ENCODE results near the gene ZNF821.

DNA sequence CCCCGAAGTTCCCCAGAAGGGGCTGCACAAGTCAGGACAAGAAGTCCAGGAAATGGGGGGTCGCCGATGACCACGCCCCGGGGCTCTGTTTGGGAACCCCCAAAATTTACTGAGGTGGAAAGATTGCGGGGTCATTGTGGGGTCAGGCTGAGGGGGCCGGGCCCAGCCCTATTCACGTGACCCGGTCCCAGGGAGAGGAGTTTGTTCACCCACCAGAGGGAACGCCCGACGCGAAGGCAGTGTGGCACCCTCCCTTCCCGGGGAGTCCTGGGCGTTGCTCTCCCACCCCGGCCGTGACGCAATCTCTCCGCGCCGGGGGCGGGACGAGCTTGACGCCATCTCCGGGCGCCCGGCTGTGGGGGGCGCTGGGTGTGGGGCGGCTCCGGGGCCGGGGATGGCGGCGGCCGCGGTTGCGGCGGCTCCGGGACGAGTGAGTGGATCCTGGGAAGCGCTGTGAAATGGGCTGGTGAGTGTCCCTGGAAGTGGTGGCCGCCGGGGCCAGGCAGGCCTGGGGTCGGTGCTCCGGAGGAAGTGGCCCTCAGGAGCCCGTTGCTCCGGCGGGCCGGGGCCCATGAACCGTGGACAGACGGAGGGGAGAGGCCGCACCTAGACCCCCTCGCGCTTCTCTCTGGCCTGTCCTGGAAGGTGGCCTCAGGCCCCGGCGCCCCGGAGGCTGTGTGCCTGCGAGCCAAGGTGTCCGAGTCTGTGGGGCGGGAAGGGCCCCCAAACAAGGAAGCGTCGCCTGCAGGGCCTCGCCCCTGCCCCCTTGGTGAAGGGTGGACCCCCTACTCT, 38.1 kb downstream of the ZNF821 start, which contains the start of gene ATXN1L:
- TF ChIP-seq POLR2A (IDR thresholded peaks at IDR 0.05) (peak; percentile 84), POLR2AphosphoS5 (IDR thresholded peaks at IDR 0.05) (peak; percentile 93 to 97 (median 94))
- TF ChIP-seq, protein P1, sequence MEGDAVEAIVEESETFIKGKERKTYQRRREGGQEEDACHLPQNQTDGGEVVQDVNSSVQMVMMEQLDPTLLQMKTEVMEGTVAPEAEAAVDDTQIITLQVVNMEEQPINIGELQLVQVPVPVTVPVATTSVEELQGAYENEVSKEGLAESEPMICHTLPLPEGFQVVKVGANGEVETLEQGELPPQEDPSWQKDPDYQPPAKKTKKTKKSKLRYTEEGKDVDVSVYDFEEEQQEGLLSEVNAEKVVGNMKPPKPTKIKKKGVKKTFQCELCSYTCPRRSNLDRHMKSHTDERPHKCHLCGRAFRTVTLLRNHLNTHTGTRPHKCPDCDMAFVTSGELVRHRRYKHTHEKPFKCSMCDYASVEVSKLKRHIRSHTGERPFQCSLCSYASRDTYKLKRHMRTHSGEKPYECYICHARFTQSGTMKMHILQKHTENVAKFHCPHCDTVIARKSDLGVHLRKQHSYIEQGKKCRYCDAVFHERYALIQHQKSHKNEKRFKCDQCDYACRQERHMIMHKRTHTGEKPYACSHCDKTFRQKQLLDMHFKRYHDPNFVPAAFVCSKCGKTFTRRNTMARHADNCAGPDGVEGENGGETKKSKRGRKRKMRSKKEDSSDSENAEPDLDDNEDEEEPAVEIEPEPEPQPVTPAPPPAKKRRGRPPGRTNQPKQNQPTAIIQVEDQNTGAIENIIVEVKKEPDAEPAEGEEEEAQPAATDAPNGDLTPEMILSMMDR (IDR thresholded peaks at IDR 0.05) = peak in 1 of 3 donors; percentile 18

Data from breast epithelium (tissue), 3 donors.